Posterior cingulate gyrus (tissue), 11 donors: ENCODE data around the gene TOX2.

Experiments
- DNase-seq, 10 donors: peaks; one replicate each; pipeline versions ENCODE4 v3.0.0 to v3.0.0-alpha.2; 2020 to 2021; ENCODE audit warnings: mixed read lengths in 3 of 10
- intact Hi-C: fragments of 100-400 bp; cut with DNase I; formaldehyde crosslinking; loops from one replicate; pipeline ENCODE4 v1.15.1; 2023

Gene TOX2

GRCh38 chr20:43992885-43993284 lies 78.2 kb downstream of the TOX2 start:
- no peak for DNase-seq
- intact Hi-C loops, result no loop called here

GRCh38 chr20:43993560-43993959 lies 78.9 kb downstream of the TOX2 start:
- intact Hi-C loops, result no loop called here
- DNase-seq, result no peak

GRCh38 chr20:43994486-43995100 lies 79.9 kb downstream of the TOX2 start:
- DNase-seq, result peak in 1 of 10 donors; percentile 51
- intact Hi-C loops, result no loop called here

GRCh38 chr20:43995645-43996044 lies 81.0 kb downstream of the TOX2 start:
- intact Hi-C loops, result no loop called here
- DNase-seq, result no peak

GRCh38 chr20:43996240-43996930 lies 81.7 kb downstream of the TOX2 start:
- intact Hi-C loops, result no loop called here

GRCh38 chr20:43999848-44000247 lies 85.2 kb downstream of the TOX2 start:
- intact Hi-C loops, result no loop called here
- no peak for DNase-seq

More at GRCh38 chr20:43996240-43996930, 81.7 kb downstream of the TOX2 start:
- peak in 1 of 10 donors; percentile 58 for DNase-seq

- no peak for DNase-seq
- intact Hi-C loops, result no loop called here
Measured at GRCh38 chr20:44001667-44002596, 87.3 kb downstream of the TOX2 start.

- intact Hi-C loops, result no loop called here
- DNase-seq, result no peak
Measured at GRCh38 chr20:44002861-44003260, 88.2 kb downstream of the TOX2 start.

- DNase-seq, result no peak
- intact Hi-C loops, result no loop called here
Measured at GRCh38 chr20:44003609-44004008, 89.0 kb downstream of the TOX2 start.

- intact Hi-C loops, result no loop called here
- DNase-seq, result no peak
Measured at GRCh38 chr20:44004306-44004915, 89.8 kb downstream of the TOX2 start.

- no peak for DNase-seq
- intact Hi-C loops, result no loop called here
Measured at GRCh38 chr20:44005661-44006060, 91.0 kb downstream of the TOX2 start.

GRCh38 chr20:44006126-44006525 lies 91.5 kb downstream of the TOX2 start:
- no peak for DNase-seq
- intact Hi-C loops, result no loop called here

- DNase-seq, result no peak
- intact Hi-C loops, result no loop called here
Measured at GRCh38 chr20:44006578-44006977, 91.9 kb downstream of the TOX2 start.

GRCh38 chr20:44008806-44009678 lies 94.4 kb downstream of the TOX2 start:
- intact Hi-C loops, result no loop called here
- no peak for DNase-seq

- intact Hi-C loops, result no loop called here
- DNase-seq, result no peak
Measured at GRCh38 chr20:44009679-44009992, 95.0 kb downstream of the TOX2 start.

- intact Hi-C loops, result no loop called here
- DNase-seq, result no peak
Measured at GRCh38 chr20:44010162-44010704, 95.6 kb downstream of the TOX2 start.

- DNase-seq, result peak in 1 of 10 donors; percentile 82
- intact Hi-C loops, result no loop called here
Measured at GRCh38 chr20:44011251-44011940, 96.7 kb downstream of the TOX2 start.

GRCh38 chr20:44012466-44013226 lies 98.0 kb downstream of the TOX2 start:
- no peak for DNase-seq
- intact Hi-C loops, result no loop called here
